ENCODE results near the gene SCN9A. TPM values are rescaled to one million over a fixed set of nuclear protein-coding genes. Genes with fewer than 3 reads are reported as not detected.
A peak's percentile ranks its signal among the peaks of the same experiment; 100 is the strongest.

SCN9A gene
- total RNA-seq, 2 experiments from 2014 or later, result 0.14 to 0.17 TPM

GRCh38 chr2:166418853-166419615, 43.3 kb upstream of the SCN9A start:
- Mint-ChIP-seq H3K36me3 (ENCODE audit: low read depth) (no peaks in the 10 kb centered on the region), H3K4me3 (no peak overlapping the region), H3K27ac (no peak overlapping the region), H3K9me3 (no peaks in the 10 kb centered on the region), H3K27me3 (no peaks in the 10 kb centered on the region), H3K4me1 (ENCODE audit: low read depth) (no peaks in the 10 kb centered on the region)
- Histone ChIP-seq H3K4me3 (ENCODE audit: low read length) (no peak overlapping the region), H3K4me1 (ENCODE audit: insufficient read depth, low read length) (no peaks in the 10 kb centered on the region), H3K36me3 (ENCODE audit: insufficient read depth, low read length) (no peaks in the 10 kb centered on the region), H3K27me3 (ENCODE audit: control insufficient read depth in 1 of 2, insufficient read depth in 2 of 2, low read length in 2 of 2) (no peaks in the 10 kb centered on the region), H3K9me3 (ENCODE audit: control insufficient read depth in 1 of 2, insufficient read depth in 1 of 2, low read length in 2 of 2) (no peaks in the 10 kb centered on the region), H3K27ac (ENCODE audit: low read depth in 1 of 2, low read length in 2 of 2) (no peak overlapping the region)
- intact Hi-C loops (cut with DNase I, micrococcal nuclease), result no loop called here
- no peak for ATAC-seq (ENCODE audit: poor library complexity)
- POLR2A ChIA-PET, result no interaction called here
- CTCF ChIA-PET, result no interaction called here
- TF ChIP-seq CTCF (IDR thresholded peaks at IDR 0.05), result no peak
- DNase-seq, result no peak

- ATAC-seq (ENCODE audit: poor library complexity), result no peak
- H3K27ac Mint-ChIP-seq, result no peak overlapping the region
Measured at GRCh38 chr2:166417669-166418068, 41.9 kb upstream of the SCN9A start.

GRCh38 chr2:166413255-166413654, 37.5 kb upstream of the SCN9A start:
- H3K4me3 Mint-ChIP-seq, result no peak overlapping the region
- DNase-seq (peak in 2 of 14 experiments; percentile 5 to 10), ATAC-seq (ENCODE audit: poor library complexity) (no peak)
- Histone ChIP-seq H3K36me3 (ENCODE audit: insufficient read depth, low read length) (no peaks in the 10 kb centered on the region), H3K9me3 (ENCODE audit: control insufficient read depth in 1 of 2, insufficient read depth in 1 of 2, low read length in 2 of 2) (no peaks in the 10 kb centered on the region), H3K27me3 (ENCODE audit: control insufficient read depth in 1 of 2, insufficient read depth in 2 of 2, low read length in 2 of 2) (no peaks in the 10 kb centered on the region), H3K4me1 (ENCODE audit: insufficient read depth, low read length) (no peaks in the 10 kb centered on the region), H3K4me3 (ENCODE audit: low read length) (no peak overlapping the region), H3K27ac (ENCODE audit: low read depth in 1 of 2, low read length in 2 of 2) (no peak overlapping the region)
- CTCF ChIA-PET, result no interaction called here
- TF ChIP-seq CTCF (IDR thresholded peaks at IDR 0.05), result no peak
- H3K27ac Mint-ChIP-seq, result no peak overlapping the region
- POLR2A ChIA-PET, result no interaction called here
- no peaks in the 10 kb centered on the region for H3K36me3 Mint-ChIP-seq (ENCODE audit: low read depth)
- intact Hi-C loops (cut with DNase I, micrococcal nuclease), result no loop called here
- no peaks in the 10 kb centered on the region for H3K27me3 Mint-ChIP-seq
- H3K4me1 Mint-ChIP-seq (ENCODE audit: low read depth), result no peaks in the 10 kb centered on the region
- H3K9me3 Mint-ChIP-seq, result no peaks in the 10 kb centered on the region

More at GRCh38 chr2:166417669-166418068, 41.9 kb upstream of the SCN9A start:
- H3K27ac ChIP-seq (ENCODE audit: low read depth in 1 of 2, low read length in 2 of 2), result no peak overlapping the region
- DNase-seq, result no peak
- H3K4me1 Mint-ChIP-seq (ENCODE audit: low read depth), result no peaks in the 10 kb centered on the region
- H3K36me3 ChIP-seq (ENCODE audit: insufficient read depth, low read length), result no peaks in the 10 kb centered on the region
- no peaks in the 10 kb centered on the region for H3K36me3 Mint-ChIP-seq (ENCODE audit: low read depth)
- ChIA-PET POLR2A (no interaction called here), CTCF (interaction anchor here (0.6 kb wide), 1 partner anchor 298 kb away, joined by 3 read pairs; no protein-coding TSS in a partner anchor)
- no peak overlapping the region for H3K4me3 ChIP-seq (ENCODE audit: low read length)
- no peaks in the 10 kb centered on the region for H3K27me3 ChIP-seq (ENCODE audit: control insufficient read depth in 1 of 2, insufficient read depth in 2 of 2, low read length in 2 of 2)
- no peaks in the 10 kb centered on the region for H3K9me3 Mint-ChIP-seq
- H3K9me3 ChIP-seq (ENCODE audit: control insufficient read depth in 1 of 2, insufficient read depth in 1 of 2, low read length in 2 of 2), result no peaks in the 10 kb centered on the region
- TF ChIP-seq CTCF (IDR thresholded peaks at IDR 0.05), result no peak
- H3K4me3 Mint-ChIP-seq, result no peak overlapping the region
- no peaks in the 10 kb centered on the region for H3K4me1 ChIP-seq (ENCODE audit: insufficient read depth, low read length)
- intact Hi-C loops (cut with DNase I, micrococcal nuclease), result no loop called here
- no peaks in the 10 kb centered on the region for H3K27me3 Mint-ChIP-seq

All from CD4-positive, alpha-beta T cell (primary cell).